HL-60/S4 (cell line): Measurements from ENCODE around the gene COX4I1.

Experiments used
- in situ Hi-C: fragments of 300-500 bp; cut with MboI; formaldehyde crosslinking; loops from 2 replicates; pipeline ENCODE4 v1.14.3; 2022; ENCODE audit warnings: low sequenced_read_pairs

Gene COX4I1

GRCh38 chr16:85796599-85796998 lies 2.9 kb upstream of the COX4I1 start:
- in situ Hi-C loops, result loop anchor here (25.0 kb wide), 1 partner anchor 109 kb away; the partner anchor contains the start of gene GINS2

GRCh38 chr16:85798283-85798776 lies 1.2 kb upstream of the COX4I1 start:
- in situ Hi-C loops, result loop anchor here (25.0 kb wide), 1 partner anchor 111 kb away; the partner anchor contains the start of gene GINS2

- in situ Hi-C loops, result loop anchor here (25.0 kb wide), 1 partner anchor 112 kb away; the partner anchor contains the start of gene GINS2
Measured at GRCh38 chr16:85798901-85799496, 496 bp upstream of the COX4I1 start.

- in situ Hi-C loops, result loop anchor here (25.0 kb wide), 1 partner anchor 712 kb away; the partner anchor contains the start of gene FOXF1
Measured at GRCh38 chr16:85800321-85800669, 800 bp downstream of the COX4I1 start.

- in situ Hi-C loops, result loop anchor here (25.0 kb wide), 1 partner anchor 709 kb away; the partner anchor contains the start of gene FOXF1
Measured at GRCh38 chr16:85803570-85803969, 4.1 kb downstream of the COX4I1 start.

- in situ Hi-C loops, result loop anchor here (25.0 kb wide), 1 partner anchor 707 kb away; the partner anchor contains the start of gene FOXF1
Measured at GRCh38 chr16:85805442-85806045, 6.0 kb downstream of the COX4I1 start.

GRCh38 chr16:85806539-85806938 lies 7.0 kb downstream of the COX4I1 start:
- in situ Hi-C loops, result loop anchor here (25.0 kb wide), 1 partner anchor 706 kb away; the partner anchor contains the start of gene FOXF1

GRCh38 chr16:85807340-85807739 lies 7.8 kb downstream of the COX4I1 start:
- in situ Hi-C loops, result loop anchor here (25.0 kb wide), 1 partner anchor 705 kb away; the partner anchor contains the start of gene FOXF1

GRCh38 chr16:85808104-85808503 lies 8.6 kb downstream of the COX4I1 start:
- in situ Hi-C loops, result loop anchor here (25.0 kb wide), 1 partner anchor 704 kb away; the partner anchor contains the start of gene FOXF1

- in situ Hi-C loops, result loop anchor here (25.0 kb wide), 1 partner anchor 703 kb away; the partner anchor contains the start of gene FOXF1
Measured at GRCh38 chr16:85808926-85809325, 9.4 kb downstream of the COX4I1 start.

GRCh38 chr16:85809645-85810044 lies 10.2 kb downstream of the COX4I1 start:
- in situ Hi-C loops, result loop anchor here (25.0 kb wide), 1 partner anchor 703 kb away; the partner anchor contains the start of gene FOXF1

GRCh38 chr16:85810097-85810741 lies 10.7 kb downstream of the COX4I1 start:
- in situ Hi-C loops, result loop anchor here (25.0 kb wide), 1 partner anchor 702 kb away; the partner anchor contains the start of gene FOXF1

GRCh38 chr16:85810742-85811115 lies 11.2 kb downstream of the COX4I1 start:
- in situ Hi-C loops, result loop anchor here (25.0 kb wide), 1 partner anchor 702 kb away; the partner anchor contains the start of gene FOXF1

- in situ Hi-C loops, result loop anchor here (25.0 kb wide), 1 partner anchor 700 kb away; the partner anchor contains the start of gene FOXF1
Measured at GRCh38 chr16:85812031-85812807, 12.7 kb downstream of the COX4I1 start.

- in situ Hi-C loops, result loop anchor here (25.0 kb wide), 1 partner anchor 699 kb away; the partner anchor contains the start of gene FOXF1
Measured at GRCh38 chr16:85812811-85813700, 13.6 kb downstream of the COX4I1 start.

- in situ Hi-C loops, result loop anchor here (25.0 kb wide), 1 partner anchor 696 kb away; the partner anchor contains the start of gene FOXF1
Measured at GRCh38 chr16:85816159-85816558, 16.7 kb downstream of the COX4I1 start.

GRCh38 chr16:85817195-85817594 lies 17.7 kb downstream of the COX4I1 start:
- in situ Hi-C loops, result loop anchor here (25.0 kb wide), 1 partner anchor 695 kb away; the partner anchor contains the start of gene FOXF1

- in situ Hi-C loops, result loop anchor here (25.0 kb wide), 1 partner anchor 693 kb away; the partner anchor contains the start of gene FOXF1
Measured at GRCh38 chr16:85819245-85819644, 19.8 kb downstream of the COX4I1 start.

GRCh38 chr16:85819771-85820170 lies 20.3 kb downstream of the COX4I1 start:
- in situ Hi-C loops, result loop anchor here (5.0 to 25.0 kb wide), 3 partner anchors 168 to 693 kb away; partner anchors contain the start of gene FOXF1
